SH-SY5Y (cell line): ENCODE data around the gene PBXIP1.

Experiments
- GATA2 ChIP-seq: IDR thresholded peaks from 2 replicates; pipeline ENCODE4 v1.6.1; 2011; ENCODE audit warnings: mild to moderate bottlenecking, low read depth, low read length
- GATA3 ChIP-seq: IDR thresholded peaks from 2 replicates; pipeline ENCODE4 v1.6.1; 2011; ENCODE audit warnings: low read depth, mild to moderate bottlenecking, low read length, moderate library complexity

DNA sequence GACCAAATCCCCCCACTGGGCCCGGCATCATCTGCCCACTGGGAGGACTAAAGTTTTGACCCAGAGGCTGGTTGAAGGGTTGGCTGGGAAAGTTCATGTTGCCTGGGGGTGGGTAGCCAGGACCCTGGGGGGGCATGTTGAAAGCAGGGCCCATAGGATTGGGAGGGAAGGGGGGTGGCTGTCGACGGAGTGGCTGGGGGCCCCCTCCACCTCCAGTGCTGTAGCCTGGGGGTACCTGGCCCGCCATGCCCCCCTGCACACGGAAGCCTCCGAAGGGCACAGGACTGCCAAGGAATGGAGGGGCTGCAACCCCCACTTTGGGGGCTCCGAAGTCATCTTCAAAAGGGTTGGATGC is 3.5 kb upstream of the PBXIP1 start:
- TF ChIP-seq GATA3 (no peak), GATA2 (no peak)
